DND-41 (cell line): ENCODE measurements around the gene DNM3.

Experiments
- ATAC-seq: fragments of 200-7000 bp; cut with Tn5 transposase; 3 replicates; pipeline ENCODE4 v1.9.1; 2021; ENCODE audit warnings: low read depth; ENCODE audit not compliant: insufficient read depth
- DNase-seq: peaks from one replicate; pipeline ENCODE4 v3.0.0-alpha.2; 2020
- H2AFZ ChIP-seq: 2 replicates; pipeline ENCODE4 v1.6.0; 2012; ENCODE audit warnings: low read depth, low read length
- H3K27ac ChIP-seq: 2 replicates; pipeline ENCODE4 v1.5.1; 2012; ENCODE audit warnings: low read length, inconsistent platforms
- H3K27me3 ChIP-seq: fragments of 200-600 bp; sonication (generic); 2 replicates; pipeline ENCODE4 v1.6.0; 2012; ENCODE audit warnings: low read length, mild to moderate bottlenecking, inconsistent platforms; ENCODE audit not compliant: insufficient read depth, poor library complexity
- H3K36me3 ChIP-seq: 2 replicates; pipeline ENCODE4 v1.5.1; 2012; ENCODE audit warnings: low read length, inconsistent platforms; ENCODE audit not compliant: insufficient read depth
- H3K4me1 ChIP-seq: 2 replicates; pipeline ENCODE4 v1.5.1; 2012; ENCODE audit warnings: mild to moderate bottlenecking, low read length; ENCODE audit not compliant: insufficient read depth
- H3K4me2 ChIP-seq: 2 replicates; pipeline ENCODE4 v1.6.0; 2012; ENCODE audit warnings: mild to moderate bottlenecking, moderate library complexity, low read length, inconsistent platforms; ENCODE audit not compliant: insufficient read depth
- H3K4me3 ChIP-seq, 2 experiments: fragments of 200-600 bp in 1 of 2; shearing (Covaris generic) in 1 of 2; 2 replicates each; pipeline ENCODE4 v1.5.1; 2012 to 2016; ENCODE audit warnings: inconsistent platforms in 2 of 2, low read length in 2 of 2, mild to moderate bottlenecking in 2 of 2, low read depth in 1 of 2, moderate library complexity in 1 of 2
- H3K79me2 ChIP-seq: 2 replicates; pipeline ENCODE4 v1.6.0; 2012; ENCODE audit warnings: low read length, inconsistent platforms; ENCODE audit not compliant: insufficient read depth
- H3K9ac ChIP-seq: 2 replicates; pipeline ENCODE4 v1.6.0; 2012; ENCODE audit warnings: low read depth, mild to moderate bottlenecking, inconsistent platforms, low read length, moderate library complexity
- H3K9me3 ChIP-seq: 2 replicates; pipeline ENCODE4 v1.5.1; 2012; ENCODE audit warnings: low read length, moderate library complexity, mild to moderate bottlenecking, inconsistent platforms; ENCODE audit not compliant: insufficient read depth, severe bottlenecking
- H4K20me1 ChIP-seq: 2 replicates; pipeline ENCODE4 v1.6.0; 2012; ENCODE audit warnings: low read length; ENCODE audit not compliant: insufficient read depth
- EZH2 ChIP-seq: IDR thresholded peaks from 3 replicates; pipeline ENCODE4 v1.6.1; 2012; ENCODE audit warnings: borderline replicate concordance, low read depth, mild to moderate bottlenecking, moderate library complexity, low read length, inconsistent platforms; ENCODE audit not compliant: severe bottlenecking
- TF ChIP-seq, protein P1 (sequence below): IDR thresholded peaks from 2 replicates; pipeline ENCODE4 v1.5.1; 2012; ENCODE audit warnings: borderline replicate concordance, low read length, moderate library complexity, mild to moderate bottlenecking; ENCODE audit not compliant: poor library complexity, severe bottlenecking; ENCODE audit errors: extremely low read depth

Gene DNM3

DNA sequence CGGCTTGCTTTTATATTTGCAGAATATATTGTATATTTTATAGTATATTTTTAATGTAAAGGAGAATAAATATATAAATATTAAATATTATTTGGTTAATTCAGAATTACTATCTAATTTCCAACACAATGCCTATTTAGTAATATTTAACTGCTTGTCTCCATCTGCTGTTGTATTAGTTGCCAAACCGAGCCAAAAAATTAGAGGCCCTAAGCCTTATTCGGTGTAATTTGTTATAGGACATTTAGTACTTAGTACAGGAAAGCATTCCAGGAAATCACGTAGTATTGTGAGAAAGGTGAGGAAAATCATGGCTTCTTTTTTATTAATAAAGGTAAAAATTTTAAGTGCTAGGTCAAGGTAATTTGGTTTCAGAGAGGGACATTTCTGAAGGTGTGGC, 93.8 kb downstream of the DNM3 start:
- H3K9me3 ChIP-seq: no peaks in the 10 kb centered on the region
- no peak for TF ChIP-seq EZH2
- TF ChIP-seq, protein P1, sequence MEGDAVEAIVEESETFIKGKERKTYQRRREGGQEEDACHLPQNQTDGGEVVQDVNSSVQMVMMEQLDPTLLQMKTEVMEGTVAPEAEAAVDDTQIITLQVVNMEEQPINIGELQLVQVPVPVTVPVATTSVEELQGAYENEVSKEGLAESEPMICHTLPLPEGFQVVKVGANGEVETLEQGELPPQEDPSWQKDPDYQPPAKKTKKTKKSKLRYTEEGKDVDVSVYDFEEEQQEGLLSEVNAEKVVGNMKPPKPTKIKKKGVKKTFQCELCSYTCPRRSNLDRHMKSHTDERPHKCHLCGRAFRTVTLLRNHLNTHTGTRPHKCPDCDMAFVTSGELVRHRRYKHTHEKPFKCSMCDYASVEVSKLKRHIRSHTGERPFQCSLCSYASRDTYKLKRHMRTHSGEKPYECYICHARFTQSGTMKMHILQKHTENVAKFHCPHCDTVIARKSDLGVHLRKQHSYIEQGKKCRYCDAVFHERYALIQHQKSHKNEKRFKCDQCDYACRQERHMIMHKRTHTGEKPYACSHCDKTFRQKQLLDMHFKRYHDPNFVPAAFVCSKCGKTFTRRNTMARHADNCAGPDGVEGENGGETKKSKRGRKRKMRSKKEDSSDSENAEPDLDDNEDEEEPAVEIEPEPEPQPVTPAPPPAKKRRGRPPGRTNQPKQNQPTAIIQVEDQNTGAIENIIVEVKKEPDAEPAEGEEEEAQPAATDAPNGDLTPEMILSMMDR: no peak
- no peak overlapping the region for H3K4me2 ChIP-seq
- ATAC-seq (no peak), DNase-seq (no peak)
- peaks cover 8% of the 10 kb centered on the region for H3K27me3 ChIP-seq
- H4K20me1 ChIP-seq: no peaks in the 10 kb centered on the region
- no peaks in the 10 kb centered on the region for H3K4me1 ChIP-seq
- H3K9ac ChIP-seq: no peak overlapping the region
- no peak overlapping the region for H2AFZ ChIP-seq
- no peaks in the 10 kb centered on the region for H3K79me2 ChIP-seq
- no peaks in the 10 kb centered on the region for H3K36me3 ChIP-seq
- H3K27ac ChIP-seq: no peak overlapping the region
- H3K4me3 ChIP-seq: no peak overlapping the region

DNA sequence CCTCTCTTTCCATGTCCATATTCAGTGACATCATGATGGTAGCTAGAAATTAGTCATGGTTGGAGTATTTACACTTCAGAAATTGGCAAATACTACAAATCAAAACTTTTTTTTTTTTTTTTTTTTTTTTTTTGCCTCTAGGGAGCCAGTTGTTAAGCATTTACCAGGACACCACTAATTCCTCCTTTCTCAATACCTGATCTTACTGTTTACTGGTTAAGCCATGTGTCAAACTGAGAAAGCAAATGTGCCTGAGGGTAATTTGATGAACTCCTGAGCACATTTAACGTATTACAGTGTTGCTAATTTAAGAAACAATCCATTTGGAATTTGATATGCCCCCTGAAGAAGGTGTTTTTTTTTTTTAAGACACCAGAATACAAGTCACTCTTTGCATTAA, 94.4 kb downstream of the DNM3 start:
- no peak overlapping the region for H3K27ac ChIP-seq

DNA sequence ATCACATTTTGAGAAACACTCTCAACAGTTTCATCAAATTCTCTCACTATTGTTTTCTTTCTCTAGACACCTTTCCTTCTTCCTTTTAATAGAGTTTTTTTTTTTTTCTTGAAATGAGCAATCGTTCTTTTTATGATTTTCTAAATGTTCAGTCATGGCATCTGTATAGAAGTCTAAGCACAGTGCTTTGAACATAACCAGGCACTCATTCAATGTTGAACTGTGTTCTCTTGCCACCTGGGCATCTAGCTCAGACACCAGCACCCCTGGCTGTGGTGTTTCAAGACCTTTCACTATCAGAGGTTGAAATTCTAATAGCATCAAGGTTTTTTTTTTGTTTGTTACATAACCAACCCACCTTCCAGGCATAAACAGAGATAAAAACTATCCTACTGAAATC, 96.6 kb downstream of the DNM3 start:
- Histone ChIP-seq H3K9ac (no peak overlapping the region), H3K9me3 (no peaks in the 10 kb centered on the region), H3K79me2 (no peaks in the 10 kb centered on the region), H3K4me1 (no peaks in the 10 kb centered on the region), H4K20me1 (no peaks in the 10 kb centered on the region), H3K4me2 (no peak overlapping the region), H3K27ac (no peak overlapping the region), H3K36me3 (no peaks in the 10 kb centered on the region), H3K4me3 (no peak overlapping the region), H3K27me3 (peaks cover 5% of the 10 kb centered on the region), H2AFZ (no peak overlapping the region)
- DNase-seq (no peak), ATAC-seq (no peak)
- no peak for TF ChIP-seq EZH2
- TF ChIP-seq, protein P1: no peak

More for the DNA sequence above, 94.4 kb downstream of the DNM3 start:
- H3K79me2 ChIP-seq: no peaks in the 10 kb centered on the region
- H2AFZ ChIP-seq: no peak overlapping the region
- no peaks in the 10 kb centered on the region for H3K4me1 ChIP-seq
- no peaks in the 10 kb centered on the region for H4K20me1 ChIP-seq
- DNase-seq (no peak), ATAC-seq (no peak)
- no peak for TF ChIP-seq EZH2
- TF ChIP-seq, protein P1: no peak
- no peak overlapping the region for H3K4me3 ChIP-seq
- H3K9me3 ChIP-seq: no peaks in the 10 kb centered on the region
- H3K27me3 ChIP-seq: peaks cover 8% of the 10 kb centered on the region
- H3K4me2 ChIP-seq: no peak overlapping the region
- H3K36me3 ChIP-seq: no peaks in the 10 kb centered on the region
- H3K9ac ChIP-seq: no peak overlapping the region

DNA sequence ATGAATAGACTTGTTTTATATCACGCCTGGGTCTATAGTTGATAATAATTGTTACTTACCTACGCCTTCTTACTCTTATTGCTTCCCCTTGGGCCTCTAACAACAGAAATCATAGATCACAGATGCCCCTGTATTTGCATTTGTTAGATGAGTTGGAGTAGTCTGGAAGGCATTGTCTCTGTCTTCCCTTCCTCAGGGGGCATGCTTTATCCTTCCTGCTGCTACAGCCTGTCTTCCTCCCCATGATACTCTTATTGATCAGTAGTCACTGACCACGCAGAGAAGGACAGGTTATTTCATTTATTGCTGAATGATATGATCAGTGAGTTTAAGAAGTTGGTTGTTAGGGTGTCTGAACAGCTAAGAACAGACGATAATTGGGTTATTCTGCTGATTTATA, 98.4 kb downstream of the DNM3 start:
- H3K9ac ChIP-seq: no peak overlapping the region
- no peaks in the 10 kb centered on the region for H3K9me3 ChIP-seq
- H3K79me2 ChIP-seq: no peaks in the 10 kb centered on the region
- H3K4me1 ChIP-seq: no peaks in the 10 kb centered on the region
- no peak overlapping the region for H2AFZ ChIP-seq
- peaks cover 3% of the 10 kb centered on the region for H3K27me3 ChIP-seq
- TF ChIP-seq, protein P1: no peak
- no peak for TF ChIP-seq EZH2
- no peaks in the 10 kb centered on the region for H4K20me1 ChIP-seq
- no peaks in the 10 kb centered on the region for H3K36me3 ChIP-seq
- H3K4me3 ChIP-seq: no peak overlapping the region
- no peak overlapping the region for H3K4me2 ChIP-seq
- ATAC-seq (no peak), DNase-seq (no peak)
- no peak overlapping the region for H3K27ac ChIP-seq
